A172 (cell line): ENCODE results near the gene PCSK6. TPM values are rescaled to one million over a fixed set of nuclear protein-coding genes. Genes with fewer than 3 reads are reported as not detected.
A peak's percentile ranks its signal among the peaks of the same experiment; 100 is the strongest.

ENCODE experiments used
- DNase-seq: peaks from one replicate; pipeline ENCODE4 v3.0.0-alpha.2; 2015; ENCODE audit warnings: low spot score
- total RNA-seq: library from RNA; depleted of rRNA; stranded (reverse); fragments of >200 nt; shearing (Covaris generic); gene quantifications from 2 replicates; pipeline ENCODE4 v1.2.3, GENCODE V29; 2014

Gene PCSK6
- total RNA-seq, 1 experiment from 2014 or later, result 10.0 TPM

GRCh38 chr15:101522621-101523559 is 33.4 kb upstream of the PCSK6 start:
- no peak for DNase-seq

- no peak for DNase-seq
Observed at GRCh38 chr15:101522091-101522490, 32.6 kb upstream of the PCSK6 start.

- no peak for DNase-seq
Observed at GRCh38 chr15:101521591-101521990, 32.1 kb upstream of the PCSK6 start.

- no peak for DNase-seq
Observed at GRCh38 chr15:101521069-101521468, 31.6 kb upstream of the PCSK6 start.

- DNase-seq, result no peak
Observed at GRCh38 chr15:101520395-101520794, 30.9 kb upstream of the PCSK6 start.

- no peak for DNase-seq
Observed at GRCh38 chr15:101517504-101517903, 28.0 kb upstream of the PCSK6 start.

- DNase-seq, result no peak
Observed at GRCh38 chr15:101514318-101514717, 24.8 kb upstream of the PCSK6 start.

GRCh38 chr15:101511717-101512116 is 22.2 kb upstream of the PCSK6 start:
- DNase-seq, result no peak

GRCh38 chr15:101510212-101511197 is 21.0 kb upstream of the PCSK6 start:
- DNase-seq, result no peak

GRCh38 chr15:101509279-101509678 is 19.8 kb upstream of the PCSK6 start:
- DNase-seq, result no peak

GRCh38 chr15:101506491-101506890 is 17.0 kb upstream of the PCSK6 start:
- DNase-seq, result no peak

GRCh38 chr15:101505610-101506337 is 16.3 kb upstream of the PCSK6 start:
- no peak for DNase-seq

GRCh38 chr15:101504866-101505609 is 15.5 kb upstream of the PCSK6 start:
- DNase-seq, result peak; percentile 6

- DNase-seq, result no peak
Observed at GRCh38 chr15:101504373-101504772, 14.9 kb upstream of the PCSK6 start.

- DNase-seq, result no peak
Observed at GRCh38 chr15:101503296-101503599, 13.7 kb upstream of the PCSK6 start.

GRCh38 chr15:101502572-101503295 is 13.2 kb upstream of the PCSK6 start:
- DNase-seq, result no peak

GRCh38 chr15:101501703-101502373 is 12.3 kb upstream of the PCSK6 start:
- DNase-seq, result no peak

- no peak for DNase-seq
Observed at GRCh38 chr15:101500865-101501551, 11.5 kb upstream of the PCSK6 start.
